Smooth muscle cell (in vitro differentiated cells): ENCODE results near the gene COL16A1. TPM values are rescaled to one million over a fixed set of nuclear protein-coding genes. Genes with fewer than 3 reads are reported as not detected.

ENCODE experiments used
- DNase-seq: peaks from one replicate; lab custom pipeline; 2025; ENCODE audit not compliant: unreplicated experiment; lab: John Stamatoyannopoulos, UW
- H2AFZ ChIP-seq: fragments of 200-600 bp; sonication (generic); 2 replicates; pipeline ENCODE4 v1.6.0; 2016; ENCODE audit warnings: antibody characterized with exemption, low read depth, mild to moderate bottlenecking
- H3F3A ChIP-seq: fragments of 200-600 bp; sonication (generic); 2 replicates; pipeline ENCODE4 v1.6.0; 2017; ENCODE audit warnings: antibody characterized with exemption, low read depth
- H3K27ac ChIP-seq: fragments of 200-600 bp; sonication (generic); 2 replicates; pipeline ENCODE4 v1.5.1; 2016; ENCODE audit warnings: low read depth, mild to moderate bottlenecking
- H3K27me3 ChIP-seq: fragments of 200-600 bp; sonication (generic); 2 replicates; pipeline ENCODE4 v1.6.1; 2016; ENCODE audit warnings: low read depth, mild to moderate bottlenecking
- H3K36me3 ChIP-seq: fragments of 200-600 bp; sonication (generic); 2 replicates; pipeline ENCODE4 v1.5.1; 2016; ENCODE audit warnings: low read depth
- H3K4me1 ChIP-seq: fragments of 200-600 bp; sonication (generic); 2 replicates; pipeline ENCODE4 v1.5.1; 2016; ENCODE audit warnings: low read depth
- H3K4me2 ChIP-seq: fragments of 200-600 bp; sonication (generic); 2 replicates; pipeline ENCODE4 v1.6.0; 2016; ENCODE audit warnings: mild to moderate bottlenecking
- H3K4me3 ChIP-seq: fragments of 200-600 bp; sonication (generic); 2 replicates; pipeline ENCODE4 v1.5.1; 2016; ENCODE audit warnings: mild to moderate bottlenecking
- H3K79me2 ChIP-seq: fragments of 200-600 bp; sonication (generic); 2 replicates; pipeline ENCODE4 v1.6.0; 2016; ENCODE audit warnings: low read depth, mild to moderate bottlenecking
- H3K9ac ChIP-seq: fragments of 200-600 bp; sonication (generic); 2 replicates; pipeline ENCODE4 v1.6.0; 2016; ENCODE audit warnings: low read depth
- H3K9me3 ChIP-seq: fragments of 200-600 bp; sonication (generic); replicated peaks from 2 replicates; pipeline ENCODE4 v1.5.1; 2016; ENCODE audit warnings: low read depth
- H4K20me1 ChIP-seq: fragments of 200-600 bp; sonication (generic); 2 replicates; pipeline ENCODE4 v1.6.0; 2016; ENCODE audit warnings: low read depth
- WGBS: methylation state at CpG from one replicate; pipeline ENCODE4 v1.1.7; 2016; ENCODE audit warnings: low lambda C conversion rate; 5-methylcytosine and 5-hydroxymethylcytosine counted together
- polyA plus RNA-seq: library from polyadenylated mRNA; unstranded; fragments of >200 nt; fragmentation: Nextera tagmentation; extraction: Ambion mirVana; gene quantifications from 2 replicates; pipeline ENCODE4 v1.2.1, GENCODE V29; 2016
- total RNA-seq: library from RNA; depleted of rRNA; stranded (reverse); fragments of >200 nt; gene quantifications from 2 replicates; pipeline ENCODE4 v1.2.3, GENCODE V29; 2014
- TF ChIP-seq, protein P1 (sequence below): fragments of 200-600 bp; sonication (generic); IDR thresholded peaks from 2 replicates; pipeline ENCODE4 v1.5.1; 2017; ENCODE audit warnings: borderline replicate concordance, mild to moderate bottlenecking, antibody characterized with exemption; ENCODE audit not compliant: insufficient read depth, poor library complexity, severe bottlenecking

Gene COL16A1
- total and polyA plus RNA-seq, 2 experiments from 2014 or later, result 67.3 to 152 TPM

DNA sequence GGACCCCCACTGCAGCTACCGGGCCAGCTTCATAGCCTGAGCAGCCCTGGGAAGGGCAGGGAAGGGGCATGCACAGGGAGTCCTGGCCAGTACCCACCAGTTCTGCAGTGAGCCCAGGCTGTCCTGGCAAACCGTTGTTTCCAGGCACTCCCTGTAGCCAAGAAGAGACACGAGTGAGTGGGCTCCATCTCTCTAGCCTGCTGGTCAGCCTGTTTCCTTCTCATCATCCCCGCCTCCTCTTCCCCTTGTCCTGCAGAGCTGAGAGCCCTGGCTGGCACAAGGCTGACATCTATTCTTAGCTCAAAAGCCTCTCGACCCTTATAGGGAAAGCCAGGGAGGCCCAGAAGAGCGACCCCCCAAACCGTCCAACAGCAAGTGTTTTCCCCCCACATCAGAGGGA, 28.7 kb downstream of the COL16A1 start:
- H3K27me3 ChIP-seq, result no peaks in the 10 kb centered on the region
- H2AFZ ChIP-seq, result no peak overlapping the region
- 86% methylated on average over 7 of the region's 7 CpGs for WGBS
- no peak overlapping the region for H3K4me2 ChIP-seq
- no peaks in the 10 kb centered on the region for H3K9me3 ChIP-seq
- no peak overlapping the region for H3K4me3 ChIP-seq
- no peaks in the 10 kb centered on the region for H4K20me1 ChIP-seq
- H3F3A ChIP-seq, result no peaks in the 10 kb centered on the region
- H3K27ac ChIP-seq, result no peak overlapping the region
- no peaks in the 10 kb centered on the region for H3K36me3 ChIP-seq
- TF ChIP-seq, protein P1, sequence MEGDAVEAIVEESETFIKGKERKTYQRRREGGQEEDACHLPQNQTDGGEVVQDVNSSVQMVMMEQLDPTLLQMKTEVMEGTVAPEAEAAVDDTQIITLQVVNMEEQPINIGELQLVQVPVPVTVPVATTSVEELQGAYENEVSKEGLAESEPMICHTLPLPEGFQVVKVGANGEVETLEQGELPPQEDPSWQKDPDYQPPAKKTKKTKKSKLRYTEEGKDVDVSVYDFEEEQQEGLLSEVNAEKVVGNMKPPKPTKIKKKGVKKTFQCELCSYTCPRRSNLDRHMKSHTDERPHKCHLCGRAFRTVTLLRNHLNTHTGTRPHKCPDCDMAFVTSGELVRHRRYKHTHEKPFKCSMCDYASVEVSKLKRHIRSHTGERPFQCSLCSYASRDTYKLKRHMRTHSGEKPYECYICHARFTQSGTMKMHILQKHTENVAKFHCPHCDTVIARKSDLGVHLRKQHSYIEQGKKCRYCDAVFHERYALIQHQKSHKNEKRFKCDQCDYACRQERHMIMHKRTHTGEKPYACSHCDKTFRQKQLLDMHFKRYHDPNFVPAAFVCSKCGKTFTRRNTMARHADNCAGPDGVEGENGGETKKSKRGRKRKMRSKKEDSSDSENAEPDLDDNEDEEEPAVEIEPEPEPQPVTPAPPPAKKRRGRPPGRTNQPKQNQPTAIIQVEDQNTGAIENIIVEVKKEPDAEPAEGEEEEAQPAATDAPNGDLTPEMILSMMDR, result no peak
- no peak overlapping the region for H3K9ac ChIP-seq
- no peaks in the 10 kb centered on the region for H3K4me1 ChIP-seq
- DNase-seq, result no peak
- H3K79me2 ChIP-seq, result no peaks in the 10 kb centered on the region

DNA sequence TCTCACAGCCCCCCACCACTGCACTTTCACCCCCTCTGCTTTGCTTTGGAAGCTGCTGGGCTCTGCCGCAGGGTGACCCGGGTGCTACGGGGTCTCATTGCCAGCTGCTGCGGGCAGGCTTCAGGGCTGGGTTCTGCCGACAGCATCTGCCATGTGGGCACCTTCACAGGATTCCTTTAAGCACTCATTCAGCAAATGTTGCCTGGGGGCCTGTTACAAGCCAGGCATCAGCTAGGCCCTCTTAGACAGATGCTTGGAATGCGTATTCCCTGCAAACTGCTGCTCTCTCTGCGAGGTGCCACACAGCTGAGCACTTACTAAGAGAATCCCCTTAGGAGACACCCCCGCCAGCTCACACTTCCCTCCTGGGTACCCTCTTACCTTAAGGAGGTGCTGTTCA, 29.2 kb downstream of the COL16A1 start:
- H2AFZ ChIP-seq, result no peak overlapping the region
- no peak overlapping the region for H3K27ac ChIP-seq
- no peaks in the 10 kb centered on the region for H3K36me3 ChIP-seq
- H3K4me3 ChIP-seq, result no peak overlapping the region
- no peaks in the 10 kb centered on the region for H3K9me3 ChIP-seq
- H3K4me1 ChIP-seq, result no peaks in the 10 kb centered on the region
- H3F3A ChIP-seq, result no peaks in the 10 kb centered on the region
- H3K79me2 ChIP-seq, result no peaks in the 10 kb centered on the region
- H3K4me2 ChIP-seq, result no peak overlapping the region
- H3K9ac ChIP-seq, result no peak overlapping the region
- TF ChIP-seq, protein P1, result no peak
- H4K20me1 ChIP-seq, result no peaks in the 10 kb centered on the region
- H3K27me3 ChIP-seq, result no peaks in the 10 kb centered on the region
- no peak for DNase-seq
- 82% methylated on average over 8 of the region's 8 CpGs for WGBS

DNA sequence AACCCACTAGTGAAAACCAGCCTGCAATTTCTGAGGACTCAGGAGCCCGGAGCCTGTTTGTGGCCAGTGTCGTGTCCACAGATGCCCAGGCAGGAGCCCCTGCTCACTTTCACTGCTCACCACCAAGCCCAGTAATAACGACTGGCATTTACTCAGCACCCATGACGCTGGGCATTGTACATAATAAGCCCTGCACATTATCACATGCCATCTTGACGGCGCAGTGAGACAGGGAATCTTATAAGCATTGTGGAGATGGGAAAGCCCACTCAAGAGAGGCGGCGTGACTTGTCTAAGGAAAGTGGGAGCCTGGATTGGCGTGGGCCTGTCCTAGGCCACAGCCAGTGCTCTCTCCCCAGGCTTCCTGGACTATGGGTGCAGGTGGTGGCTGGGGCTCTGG, 30.4 kb downstream of the COL16A1 start:
- Histone ChIP-seq H3K9ac (no peak overlapping the region), H3K4me3 (no peak overlapping the region), H3K27ac (no peak overlapping the region), H4K20me1 (no peaks in the 10 kb centered on the region), H3K79me2 (no peaks in the 10 kb centered on the region), H3K4me2 (no peak overlapping the region), H3K27me3 (no peaks in the 10 kb centered on the region), H3K36me3 (no peaks in the 10 kb centered on the region), H3F3A (no peaks in the 10 kb centered on the region), H3K4me1 (no peaks in the 10 kb centered on the region), H3K9me3 (no peaks in the 10 kb centered on the region), H2AFZ (no peak overlapping the region)
- TF ChIP-seq, protein P1, result no peak
- WGBS, result 90% methylated on average over 9 of the region's 9 CpGs
- no peak for DNase-seq

DNA sequence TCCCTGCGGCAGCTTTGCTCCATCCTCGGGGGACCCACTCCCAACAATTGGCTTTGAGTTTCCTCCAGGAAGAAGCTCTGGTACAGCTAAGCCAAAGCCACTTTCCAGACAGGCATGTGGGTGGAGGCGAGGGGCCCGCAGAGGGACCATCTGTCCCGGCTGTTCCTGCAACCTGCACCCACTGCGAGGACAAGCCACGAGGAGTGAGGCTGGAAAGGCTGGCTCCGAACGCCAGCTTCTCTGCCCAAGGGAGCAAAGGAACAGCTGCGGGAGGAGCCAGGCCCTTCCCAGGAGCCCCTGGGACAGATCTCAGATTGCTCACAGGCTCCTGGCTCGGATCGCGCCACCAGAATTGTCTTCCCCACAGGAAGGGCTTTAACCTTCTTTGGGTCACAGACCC, 30.8 kb downstream of the COL16A1 start:
- Histone ChIP-seq H3K4me2 (no peak overlapping the region), H3K9ac (no peak overlapping the region), H3K27ac (no peak overlapping the region), H3K4me3 (no peak overlapping the region), H3K9me3 (no peaks in the 10 kb centered on the region), H3K27me3 (no peaks in the 10 kb centered on the region), H2AFZ (no peak overlapping the region), H3K79me2 (no peaks in the 10 kb centered on the region), H3F3A (no peaks in the 10 kb centered on the region), H4K20me1 (no peaks in the 10 kb centered on the region), H3K4me1 (no peaks in the 10 kb centered on the region), H3K36me3 (no peaks in the 10 kb centered on the region)
- DNase-seq, result no peak
- 57% methylated on average over 13 of the region's 13 CpGs for WGBS
- TF ChIP-seq, protein P1, result no peak
